Activated naive CD8-positive, alpha-beta T cell treated with anti-CD3 and anti-CD28 coated beads for 36 hours (primary cell): ENCODE data around the gene NXPH1. TPM values are rescaled to one million over a fixed set of nuclear protein-coding genes. Genes with fewer than 3 reads are reported as not detected.

Source experiments
- DNase-seq: peaks from one replicate; pipeline ENCODE4 v3.0.0; 2021
- H3K27ac Mint-ChIP-seq: one replicate; pipeline ENCODE4 v1.8.0; 2022; ENCODE audit warnings: mild to moderate bottlenecking, moderate library complexity, mixed read lengths
- H3K27me3 Mint-ChIP-seq: one replicate; pipeline ENCODE4 v1.8.0; 2022; ENCODE audit warnings: mild to moderate bottlenecking, mixed read lengths
- H3K36me3 Mint-ChIP-seq: one replicate; pipeline ENCODE4 v1.8.0; 2021; ENCODE audit warnings: mild to moderate bottlenecking, mixed read lengths
- H3K4me1 Mint-ChIP-seq: one replicate; pipeline ENCODE4 v1.8.0; 2021; ENCODE audit warnings: mixed read lengths
- H3K4me3 Mint-ChIP-seq: one replicate; pipeline ENCODE4 v1.8.0; 2022; ENCODE audit warnings: mild to moderate bottlenecking, moderate library complexity, mixed read lengths
- H3K9me3 Mint-ChIP-seq: one replicate; pipeline ENCODE4 v1.8.0; 2022; ENCODE audit warnings: mixed read lengths
- total RNA-seq, 2 experiments: library from RNA; stranded (reverse); gene quantifications; one replicate each; pipeline ENCODE4 v1.2.3, GENCODE V29; 2021

NXPH1 gene
- total RNA-seq, 2 experiments from 2014 or later, result not detected

GRCh38 chr7:8739837-8740236 is 306.4 kb downstream of the NXPH1 start:
- no peak for DNase-seq
- H3K9me3 Mint-ChIP-seq, result peaks cover 9% of the 10 kb centered on the region
- no peaks in the 10 kb centered on the region for H3K27me3 Mint-ChIP-seq
- no peak overlapping the region for H3K4me3 Mint-ChIP-seq
- H3K27ac Mint-ChIP-seq, result no peak overlapping the region
- H3K4me1 Mint-ChIP-seq, result no peaks in the 10 kb centered on the region
- no peaks in the 10 kb centered on the region for H3K36me3 Mint-ChIP-seq

- no peaks in the 10 kb centered on the region for H3K4me1 Mint-ChIP-seq
- DNase-seq, result no peak
- peaks cover 2% of the 10 kb centered on the region for H3K9me3 Mint-ChIP-seq
- H3K4me3 Mint-ChIP-seq, result no peak overlapping the region
- no peaks in the 10 kb centered on the region for H3K27me3 Mint-ChIP-seq
- no peak overlapping the region for H3K27ac Mint-ChIP-seq
- no peaks in the 10 kb centered on the region for H3K36me3 Mint-ChIP-seq
Measured at GRCh38 chr7:8742837-8743236, 309.4 kb downstream of the NXPH1 start.

- no peak for DNase-seq
- Mint-ChIP-seq H3K4me3 (no peak overlapping the region), H3K27me3 (no peaks in the 10 kb centered on the region), H3K36me3 (no peaks in the 10 kb centered on the region), H3K4me1 (no peaks in the 10 kb centered on the region), H3K27ac (no peak overlapping the region), H3K9me3 (peaks cover 2% of the 10 kb centered on the region)
Measured at GRCh38 chr7:8747338-8747737, 313.9 kb downstream of the NXPH1 start.

- H3K36me3 Mint-ChIP-seq, result no peaks in the 10 kb centered on the region
- no peaks in the 10 kb centered on the region for H3K4me1 Mint-ChIP-seq
- no peaks in the 10 kb centered on the region for H3K27me3 Mint-ChIP-seq
- no peaks in the 10 kb centered on the region for H3K9me3 Mint-ChIP-seq
- no peak overlapping the region for H3K27ac Mint-ChIP-seq
- no peak for DNase-seq
- H3K4me3 Mint-ChIP-seq, result no peak overlapping the region
Measured at GRCh38 chr7:8751557-8752231, 318.3 kb downstream of the NXPH1 start.

GRCh38 chr7:8753355-8753754 is 319.9 kb downstream of the NXPH1 start:
- no peaks in the 10 kb centered on the region for H3K4me1 Mint-ChIP-seq
- H3K27ac Mint-ChIP-seq, result no peak overlapping the region
- no peaks in the 10 kb centered on the region for H3K9me3 Mint-ChIP-seq
- H3K27me3 Mint-ChIP-seq, result no peaks in the 10 kb centered on the region
- no peak overlapping the region for H3K4me3 Mint-ChIP-seq
- DNase-seq, result no peak
- H3K36me3 Mint-ChIP-seq, result no peaks in the 10 kb centered on the region

GRCh38 chr7:8761731-8762130 is 328.3 kb downstream of the NXPH1 start:
- no peaks in the 10 kb centered on the region for H3K4me1 Mint-ChIP-seq
- H3K27me3 Mint-ChIP-seq, result no peaks in the 10 kb centered on the region
- DNase-seq, result no peak
- H3K4me3 Mint-ChIP-seq, result no peak overlapping the region
- H3K36me3 Mint-ChIP-seq, result no peaks in the 10 kb centered on the region
- H3K27ac Mint-ChIP-seq, result no peak overlapping the region
- H3K9me3 Mint-ChIP-seq, result no peaks in the 10 kb centered on the region

- Mint-ChIP-seq H3K4me1 (no peaks in the 10 kb centered on the region), H3K36me3 (no peaks in the 10 kb centered on the region), H3K9me3 (no peaks in the 10 kb centered on the region), H3K27me3 (no peaks in the 10 kb centered on the region), H3K4me3 (no peak overlapping the region), H3K27ac (no peak overlapping the region)
- DNase-seq, result no peak
Measured at GRCh38 chr7:8762803-8763202, 329.4 kb downstream of the NXPH1 start.

- Mint-ChIP-seq H3K9me3 (peaks cover 2% of the 10 kb centered on the region), H3K27ac (no peak overlapping the region), H3K27me3 (no peaks in the 10 kb centered on the region), H3K4me1 (no peaks in the 10 kb centered on the region), H3K36me3 (no peaks in the 10 kb centered on the region), H3K4me3 (no peak overlapping the region)
- DNase-seq, result no peak
Measured at GRCh38 chr7:8765374-8765773, 332.0 kb downstream of the NXPH1 start.

GRCh38 chr7:8773518-8773917 is 340.1 kb downstream of the NXPH1 start:
- H3K9me3 Mint-ChIP-seq, result peaks cover 4% of the 10 kb centered on the region
- H3K4me3 Mint-ChIP-seq, result no peak overlapping the region
- no peak for DNase-seq
- no peak overlapping the region for H3K27ac Mint-ChIP-seq
- no peaks in the 10 kb centered on the region for H3K4me1 Mint-ChIP-seq
- H3K27me3 Mint-ChIP-seq, result no peaks in the 10 kb centered on the region
- H3K36me3 Mint-ChIP-seq, result no peaks in the 10 kb centered on the region

- no peaks in the 10 kb centered on the region for H3K36me3 Mint-ChIP-seq
- DNase-seq, result no peak
Measured at GRCh38 chr7:8778459-8778858, 345.1 kb downstream of the NXPH1 start.

GRCh38 chr7:8781166-8781565 is 347.8 kb downstream of the NXPH1 start:
- Mint-ChIP-seq H3K9me3 (no peaks in the 10 kb centered on the region), H3K27ac (no peak overlapping the region), H3K4me3 (no peak overlapping the region)

More at GRCh38 chr7:8778459-8778858, 345.1 kb downstream of the NXPH1 start:
- Mint-ChIP-seq H3K27ac (no peak overlapping the region), H3K27me3 (no peaks in the 10 kb centered on the region), H3K9me3 (peaks cover 2% of the 10 kb centered on the region), H3K4me1 (no peaks in the 10 kb centered on the region), H3K4me3 (no peak overlapping the region)

GRCh38 chr7:8783229-8783628 is 349.8 kb downstream of the NXPH1 start:
- H3K9me3 Mint-ChIP-seq, result no peaks in the 10 kb centered on the region
- no peaks in the 10 kb centered on the region for H3K36me3 Mint-ChIP-seq
- H3K4me1 Mint-ChIP-seq, result no peaks in the 10 kb centered on the region
- no peaks in the 10 kb centered on the region for H3K27me3 Mint-ChIP-seq
- no peak overlapping the region for H3K27ac Mint-ChIP-seq
- no peak for DNase-seq
- no peak overlapping the region for H3K4me3 Mint-ChIP-seq

More at GRCh38 chr7:8781166-8781565, 347.8 kb downstream of the NXPH1 start:
- no peak for DNase-seq
- H3K4me1 Mint-ChIP-seq, result no peaks in the 10 kb centered on the region
- no peaks in the 10 kb centered on the region for H3K27me3 Mint-ChIP-seq
- no peaks in the 10 kb centered on the region for H3K36me3 Mint-ChIP-seq

- H3K4me1 Mint-ChIP-seq, result no peaks in the 10 kb centered on the region
- no peak overlapping the region for H3K27ac Mint-ChIP-seq
- no peaks in the 10 kb centered on the region for H3K9me3 Mint-ChIP-seq
- no peak for DNase-seq
- no peak overlapping the region for H3K4me3 Mint-ChIP-seq
- no peaks in the 10 kb centered on the region for H3K27me3 Mint-ChIP-seq
- H3K36me3 Mint-ChIP-seq, result no peaks in the 10 kb centered on the region
Measured at GRCh38 chr7:8785081-8785480, 351.7 kb downstream of the NXPH1 start.

GRCh38 chr7:8800986-8801385 is 367.6 kb downstream of the NXPH1 start:
- no peak overlapping the region for H3K4me3 Mint-ChIP-seq
- DNase-seq, result no peak
- no peaks in the 10 kb centered on the region for H3K27me3 Mint-ChIP-seq
- H3K4me1 Mint-ChIP-seq, result no peaks in the 10 kb centered on the region
- H3K27ac Mint-ChIP-seq, result no peak overlapping the region
- no peaks in the 10 kb centered on the region for H3K36me3 Mint-ChIP-seq
- peaks cover 4% of the 10 kb centered on the region for H3K9me3 Mint-ChIP-seq
